IMR-90 (cell line): ENCODE measurements around the gene PRAMEF11.

Source experiments
- RAD21 ChIP-seq: IDR thresholded peaks from 2 replicates; pipeline ENCODE4 v1.6.1; 2012; ENCODE audit warnings: low read length, improper control_type of control experiment
- RCOR1 ChIP-seq: IDR thresholded peaks from 2 replicates; pipeline ENCODE4 v1.6.1; 2012; ENCODE audit warnings: mild to moderate bottlenecking, low read length, improper control_type of control experiment; ENCODE audit not compliant: insufficient replicate concordance
- TF ChIP-seq, protein P1 (sequence below): conservative IDR thresholded peaks from 2 replicates; pipeline ENCODE4 v1.5.1; 2012; ENCODE audit warnings: mild to moderate bottlenecking, low read depth, low read length, improper control_type of control experiment

DNA sequence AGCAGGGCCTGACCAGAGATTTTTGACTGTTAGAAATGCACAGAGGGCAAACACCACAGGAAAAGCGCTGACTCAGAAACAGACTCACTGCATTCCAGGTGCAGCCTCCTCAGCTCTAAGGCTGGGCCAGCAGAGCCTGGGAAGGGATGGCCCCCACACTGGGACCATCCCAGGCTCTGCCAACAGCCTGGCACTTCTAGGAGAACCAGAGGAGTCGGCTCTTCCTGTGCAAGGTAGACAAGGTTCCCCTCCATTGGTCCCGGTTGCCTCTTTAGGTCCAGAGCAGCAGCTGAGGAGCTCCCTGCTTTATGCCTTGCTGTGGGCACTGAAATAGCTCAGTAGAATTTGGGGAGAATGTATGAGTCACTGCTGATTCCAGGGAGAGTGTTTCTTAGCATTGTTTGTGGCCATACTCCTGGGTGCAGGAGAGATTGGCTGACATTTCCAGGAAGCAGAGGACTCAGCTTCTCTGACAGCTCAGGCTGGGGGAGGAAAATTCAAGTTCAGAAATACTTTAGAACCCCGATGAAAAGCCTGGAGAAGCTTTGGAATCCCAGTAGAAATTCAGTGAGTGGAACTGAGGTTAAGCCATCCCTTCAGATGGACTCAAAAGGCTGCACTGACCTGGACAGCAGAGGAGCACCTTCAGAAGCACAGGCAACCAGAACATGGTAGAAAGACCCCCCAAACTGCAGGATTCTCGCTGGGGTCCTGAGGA is 20.4 kb downstream of the PRAMEF11 start:
- TF ChIP-seq, protein P1, sequence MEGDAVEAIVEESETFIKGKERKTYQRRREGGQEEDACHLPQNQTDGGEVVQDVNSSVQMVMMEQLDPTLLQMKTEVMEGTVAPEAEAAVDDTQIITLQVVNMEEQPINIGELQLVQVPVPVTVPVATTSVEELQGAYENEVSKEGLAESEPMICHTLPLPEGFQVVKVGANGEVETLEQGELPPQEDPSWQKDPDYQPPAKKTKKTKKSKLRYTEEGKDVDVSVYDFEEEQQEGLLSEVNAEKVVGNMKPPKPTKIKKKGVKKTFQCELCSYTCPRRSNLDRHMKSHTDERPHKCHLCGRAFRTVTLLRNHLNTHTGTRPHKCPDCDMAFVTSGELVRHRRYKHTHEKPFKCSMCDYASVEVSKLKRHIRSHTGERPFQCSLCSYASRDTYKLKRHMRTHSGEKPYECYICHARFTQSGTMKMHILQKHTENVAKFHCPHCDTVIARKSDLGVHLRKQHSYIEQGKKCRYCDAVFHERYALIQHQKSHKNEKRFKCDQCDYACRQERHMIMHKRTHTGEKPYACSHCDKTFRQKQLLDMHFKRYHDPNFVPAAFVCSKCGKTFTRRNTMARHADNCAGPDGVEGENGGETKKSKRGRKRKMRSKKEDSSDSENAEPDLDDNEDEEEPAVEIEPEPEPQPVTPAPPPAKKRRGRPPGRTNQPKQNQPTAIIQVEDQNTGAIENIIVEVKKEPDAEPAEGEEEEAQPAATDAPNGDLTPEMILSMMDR, result no peak
- TF ChIP-seq RCOR1 (no peak), RAD21 (no peak)
